K562 (cell line): ENCODE data around the gene TMEM225B. TPM values are rescaled to one million over a fixed set of nuclear protein-coding genes. Genes with fewer than 3 reads are reported as not detected.

Experiments
- CLOCK ChIP-seq: fragments of 250-450 bp; sonication (Bioruptor Pico); IDR thresholded peaks from 2 replicates; pipeline ENCODE4 v1.4.0; 2020; ENCODE audit warnings: mild to moderate bottlenecking, moderate library complexity, borderline replicate concordance
- EP300 ChIP-seq: IDR thresholded peaks from 2 replicates; pipeline ENCODE4 v1.6.1; 2012; ENCODE audit warnings: low read length, improper control_type of control experiment
- MAFF ChIP-seq: IDR thresholded peaks from 2 replicates; pipeline ENCODE4 v1.6.1; 2012; ENCODE audit warnings: low read length, improper control_type of control experiment
- MAFK ChIP-seq: IDR thresholded peaks from 2 replicates; pipeline ENCODE4 v1.6.1; 2011; ENCODE audit warnings: low read length, improper control_type of control experiment
- MAX ChIP-seq: sonication (generic); formaldehyde crosslinking; IDR thresholded peaks from 2 replicates; pipeline ENCODE4 v1.9.0; 2022; ENCODE audit warnings: mild to moderate bottlenecking, missing genetic modification reagents
- MAZ ChIP-seq, 2 experiments: fragments of 450-650 bp in 1 of 2; sonication (generic) in 1 of 2; formaldehyde crosslinking; IDR thresholded peaks in 1 of 2; conservative IDR thresholded peaks in 1 of 2; 2 replicates each; pipeline versions ENCODE4 v1.4.0 to v1.5.0; 2020; ENCODE audit warnings: mild to moderate bottlenecking in 1 of 2, missing genetic modification reagents in 1 of 2
- PKNOX1 ChIP-seq: fragments of 450-650 bp; IDR thresholded peaks from 2 replicates; pipeline ENCODE4 v1.6.1; 2016
- RAD21 ChIP-seq, 2 experiments: fragments of 250-450 bp in 1 of 2; fragments of 450-650 bp in 1 of 2; sonication (Bioruptor Pico) in 1 of 2; formaldehyde crosslinking in 1 of 2; IDR thresholded peaks in 1 of 2; conservative IDR thresholded peaks in 1 of 2; 2 replicates each; pipeline versions ENCODE4 v1.4.0 to v1.8.0; 2020 to 2022; ENCODE audit warnings: mild to moderate bottlenecking in 2 of 2, moderate library complexity in 1 of 2
- SIRT6 ChIP-seq: IDR thresholded peaks from one replicate; pipeline ENCODE4 v1.6.1; 2012; ENCODE audit warnings: low read depth, mild to moderate bottlenecking, control low read depth, inconsistent platforms, low read length, moderate library complexity
- SP2 ChIP-seq: IDR thresholded peaks from 2 replicates; pipeline ENCODE4 v1.6.1; 2011; ENCODE audit warnings: mild to moderate bottlenecking, low read depth, low read length, moderate library complexity; ENCODE audit not compliant: poor library complexity, severe bottlenecking; ENCODE audit errors: extremely low read depth
- SRSF3 ChIP-seq: fragments of 200-400 bp; formaldehyde crosslinking; IDR thresholded peaks from 2 replicates; pipeline ENCODE4 v1.6.1; 2016; ENCODE audit warnings: mild to moderate bottlenecking, low read length, moderate library complexity; ENCODE audit not compliant: insufficient read depth
- ZBTB2 ChIP-seq: fragments of 450-650 bp; IDR thresholded peaks from 2 replicates; pipeline ENCODE4 v1.6.1; 2016; ENCODE audit warnings: antibody characterized with exemption
- polyA plus RNA-seq, 8 experiments: library from polyadenylated mRNA; depleted of rRNA in 4 of 8; stranded (reverse) in 5 of 8; unstranded in 3 of 8; fragments of >200 nt; fragmentation: Nextera tagmentation in 2 of 8; fragmentation: Illumina TruSeq in 1 of 8; extraction: Ambion mirVana in 2 of 8; extraction: Trizol in 1 of 8; gene quantifications; 2 replicates each; pipeline versions ENCODE4 v1.2.1 to v1.2.3, GENCODE V29; 2011 to 2014; ENCODE audit warnings: inconsistent platforms in 1 of 8, missing spikeins in 1 of 8
- total RNA-seq, 7 experiments: library from RNA; depleted of rRNA in 6 of 7; stranded (reverse); fragments of >200 nt in 6 of 7; fragmentation: Illumina TruSeq in 2 of 7; extraction: Trizol in 2 of 7; gene quantifications; 2 replicates each; pipeline versions ENCODE4 v1.2.1 to v1.2.3, GENCODE V29; 2011 to 2021; ENCODE audit warnings: low replicate concordance in 1 of 7

The TMEM225B gene
- total and polyA plus RNA-seq, 9 of the 15 experiments (the other 6 are each of a cell fraction or from before 2014, with no cell fraction given), result 0.08 to 0.73 (median 0.56) TPM

- TF ChIP-seq RAD21 (CRISPR knock-in tag; conservative IDR thresholded peaks at IDR 0.05 in 1 of 2, IDR thresholded peaks at IDR 0.05 in 1 of 2), result peak; percentile 84 to 88
- TF ChIP-seq MAX (CRISPR knock-in tag), result peak; percentile 34; the same call in 1 of the 2 replicates
- TF ChIP-seq SRSF3, result no peak
- TF ChIP-seq EP300, result no peak
- no peak for TF ChIP-seq CLOCK (CRISPR knock-in tag)
- no peak for TF ChIP-seq SIRT6
- no peak for TF ChIP-seq PKNOX1
- TF ChIP-seq ZBTB2, result no peak
- TF ChIP-seq SP2, result peak; percentile 13
- TF ChIP-seq MAFF, result peak; percentile 77
- peak; percentile 80 for TF ChIP-seq MAFK
- TF ChIP-seq MAZ (CRISPR knock-in tag; conservative IDR thresholded peaks at IDR 0.05 in 1 of 2, IDR thresholded peaks at IDR 0.05 in 1 of 2), result 0 out of 4 replicates have a peak, but pooled peaks of 1 of the 2 experiments have one; percentile 33
These were observed 33.4 kb downstream of the TMEM225B start (continued) for GRCh38 chr7:99631295-99632109.
